ENCODE measurements around the gene ERG28. TPM values are rescaled to one million over a fixed set of nuclear protein-coding genes. Genes with fewer than 3 reads are reported as not detected.
"Not testable (repeated sequence)": the region's sequence is repeated elsewhere in the genome, so short reads cannot be mapped to it uniquely, and the experiment has no call there.

The ERG28 gene
- total RNA-seq, 4 donors from 2014 or later: 10.2 to 18.3 (median 15.3) TPM

DNA sequence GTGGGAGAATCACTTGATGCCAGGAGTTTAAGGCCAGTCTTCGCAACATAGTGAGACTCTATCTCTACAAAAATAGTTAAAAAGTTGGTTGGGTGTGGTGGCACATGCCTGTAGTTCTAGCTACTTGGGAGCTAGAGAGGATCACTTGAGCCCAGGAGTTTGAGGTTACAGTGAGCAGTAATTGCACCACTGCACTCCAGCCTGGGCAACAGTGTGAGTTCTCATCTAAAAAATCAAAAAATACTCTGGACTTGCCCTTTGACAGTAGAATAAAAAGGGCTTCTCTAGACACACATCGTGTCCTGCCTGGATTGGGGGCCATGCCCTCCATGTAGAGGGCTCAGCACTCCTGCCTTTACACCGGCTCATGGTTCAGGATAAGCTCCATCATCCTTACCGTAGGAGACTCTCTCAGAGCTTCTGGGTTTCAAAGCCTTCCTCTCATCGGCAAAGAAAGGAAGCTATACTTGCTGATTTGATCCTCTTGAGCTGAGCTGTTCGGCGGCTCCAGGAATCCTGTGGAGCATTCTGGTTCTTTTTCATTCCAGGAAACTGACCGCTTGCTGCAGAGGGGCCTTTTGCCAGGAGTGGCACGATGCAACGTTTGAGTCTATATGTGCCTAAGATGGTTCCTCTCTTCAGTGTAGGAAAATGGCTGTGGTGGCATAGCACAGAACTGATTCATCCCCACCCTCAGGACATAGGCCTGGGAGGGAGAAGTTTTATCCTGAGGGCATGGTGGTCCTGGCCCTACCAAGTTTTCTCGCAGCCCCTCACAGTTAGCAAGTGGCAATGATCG, 52.6 kb downstream of the ERG28 start:
- H3K4me3 ChIP-seq: no peak overlapping the region
- no peaks in the 10 kb centered on the region for H3K27me3 ChIP-seq
- H3K36me3 ChIP-seq: no peaks in the 10 kb centered on the region
- DNase-seq (ENCODE audit: low spot score in 2 of 2): no peak
- H3K9me3 ChIP-seq: no peaks in the 10 kb centered on the region
- H3K27ac ChIP-seq: no peak overlapping the region
- WGBS: 93% methylated on average over 11 of the region's 12 CpGs
- TF ChIP-seq POLR2A (IDR thresholded peaks at IDR 0.05) (no peak), EP300 (IDR thresholded peaks at IDR 0.05) (no peak), POLR2AphosphoS5 (IDR thresholded peaks at IDR 0.05) (no peak)
- TF ChIP-seq, protein P1, sequence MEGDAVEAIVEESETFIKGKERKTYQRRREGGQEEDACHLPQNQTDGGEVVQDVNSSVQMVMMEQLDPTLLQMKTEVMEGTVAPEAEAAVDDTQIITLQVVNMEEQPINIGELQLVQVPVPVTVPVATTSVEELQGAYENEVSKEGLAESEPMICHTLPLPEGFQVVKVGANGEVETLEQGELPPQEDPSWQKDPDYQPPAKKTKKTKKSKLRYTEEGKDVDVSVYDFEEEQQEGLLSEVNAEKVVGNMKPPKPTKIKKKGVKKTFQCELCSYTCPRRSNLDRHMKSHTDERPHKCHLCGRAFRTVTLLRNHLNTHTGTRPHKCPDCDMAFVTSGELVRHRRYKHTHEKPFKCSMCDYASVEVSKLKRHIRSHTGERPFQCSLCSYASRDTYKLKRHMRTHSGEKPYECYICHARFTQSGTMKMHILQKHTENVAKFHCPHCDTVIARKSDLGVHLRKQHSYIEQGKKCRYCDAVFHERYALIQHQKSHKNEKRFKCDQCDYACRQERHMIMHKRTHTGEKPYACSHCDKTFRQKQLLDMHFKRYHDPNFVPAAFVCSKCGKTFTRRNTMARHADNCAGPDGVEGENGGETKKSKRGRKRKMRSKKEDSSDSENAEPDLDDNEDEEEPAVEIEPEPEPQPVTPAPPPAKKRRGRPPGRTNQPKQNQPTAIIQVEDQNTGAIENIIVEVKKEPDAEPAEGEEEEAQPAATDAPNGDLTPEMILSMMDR (IDR thresholded peaks at IDR 0.05): no peak
- peaks cover 16% of the 10 kb centered on the region for H3K4me1 ChIP-seq

DNA sequence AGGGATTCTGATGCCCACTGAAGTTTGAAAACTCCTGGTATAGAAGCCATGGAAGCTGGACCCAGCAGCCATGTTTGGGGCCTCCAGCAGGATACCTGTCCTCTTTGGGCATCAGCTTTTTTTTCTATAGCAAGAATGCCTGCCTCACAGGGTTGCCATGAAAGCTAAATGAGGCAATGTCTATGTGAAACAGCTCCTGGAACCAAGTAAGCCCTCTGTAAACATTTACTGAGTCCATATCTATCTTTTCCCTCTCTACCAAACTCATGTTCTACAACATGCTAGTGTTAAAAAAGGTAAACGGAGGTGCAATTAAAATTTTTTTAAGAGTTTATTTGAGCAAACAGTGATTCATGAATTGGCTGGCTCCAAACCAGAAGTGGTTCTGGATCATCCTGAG, 53.6 kb downstream of the ERG28 start:
- DNase-seq (ENCODE audit: low spot score in 2 of 2): no peak
- no peak overlapping the region for H3K27ac ChIP-seq
- H3K4me3 ChIP-seq: no peak overlapping the region
- H3K4me1 ChIP-seq: peaks cover 16% of the 10 kb centered on the region
- H3K36me3 ChIP-seq: no peaks in the 10 kb centered on the region
- no peaks in the 10 kb centered on the region for H3K27me3 ChIP-seq
- WGBS: 90% methylated on average over 1 of the region's 1 CpG
- H3K9me3 ChIP-seq: no peaks in the 10 kb centered on the region
- TF ChIP-seq POLR2AphosphoS5 (IDR thresholded peaks at IDR 0.05) (no peak), POLR2A (IDR thresholded peaks at IDR 0.05) (no peak)

DNA sequence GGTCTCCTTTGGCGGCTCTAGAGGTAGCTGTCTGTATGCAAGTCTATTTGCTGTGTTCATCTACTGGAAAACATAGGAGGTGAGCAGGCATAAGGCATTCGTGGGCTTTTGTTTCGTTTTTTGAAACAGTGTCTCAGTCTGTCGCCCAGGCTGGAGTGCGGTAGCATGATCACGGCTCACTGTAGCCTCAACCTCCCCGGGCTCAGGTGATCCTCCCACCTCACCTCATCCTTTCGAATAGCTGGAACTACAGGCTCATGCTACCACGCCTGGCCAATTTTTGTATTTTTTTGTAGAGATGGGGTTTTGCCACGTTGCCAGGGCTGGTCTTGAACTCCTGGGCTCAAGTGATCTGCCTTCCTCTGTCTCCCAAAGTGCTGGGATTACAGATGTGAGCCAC, 54.8 kb downstream of the ERG28 start:
- H3K9me3 ChIP-seq: no peaks in the 10 kb centered on the region
- peaks cover 13% of the 10 kb centered on the region for H3K4me1 ChIP-seq
- no peak overlapping the region for H3K27ac ChIP-seq
- WGBS: 77% methylated on average over 10 of the region's 10 CpGs
- no peaks in the 10 kb centered on the region for H3K27me3 ChIP-seq
- H3K4me3 ChIP-seq: no peak overlapping the region
- no peaks in the 10 kb centered on the region for H3K36me3 ChIP-seq
- TF ChIP-seq, protein P1 (IDR thresholded peaks at IDR 0.05): no peak
- TF ChIP-seq EP300 (IDR thresholded peaks at IDR 0.05) (no peak), POLR2AphosphoS5 (IDR thresholded peaks at IDR 0.05) (no peak), POLR2A (IDR thresholded peaks at IDR 0.05) (no peak)
- no peak for DNase-seq (ENCODE audit: low spot score in 2 of 2)

DNA sequence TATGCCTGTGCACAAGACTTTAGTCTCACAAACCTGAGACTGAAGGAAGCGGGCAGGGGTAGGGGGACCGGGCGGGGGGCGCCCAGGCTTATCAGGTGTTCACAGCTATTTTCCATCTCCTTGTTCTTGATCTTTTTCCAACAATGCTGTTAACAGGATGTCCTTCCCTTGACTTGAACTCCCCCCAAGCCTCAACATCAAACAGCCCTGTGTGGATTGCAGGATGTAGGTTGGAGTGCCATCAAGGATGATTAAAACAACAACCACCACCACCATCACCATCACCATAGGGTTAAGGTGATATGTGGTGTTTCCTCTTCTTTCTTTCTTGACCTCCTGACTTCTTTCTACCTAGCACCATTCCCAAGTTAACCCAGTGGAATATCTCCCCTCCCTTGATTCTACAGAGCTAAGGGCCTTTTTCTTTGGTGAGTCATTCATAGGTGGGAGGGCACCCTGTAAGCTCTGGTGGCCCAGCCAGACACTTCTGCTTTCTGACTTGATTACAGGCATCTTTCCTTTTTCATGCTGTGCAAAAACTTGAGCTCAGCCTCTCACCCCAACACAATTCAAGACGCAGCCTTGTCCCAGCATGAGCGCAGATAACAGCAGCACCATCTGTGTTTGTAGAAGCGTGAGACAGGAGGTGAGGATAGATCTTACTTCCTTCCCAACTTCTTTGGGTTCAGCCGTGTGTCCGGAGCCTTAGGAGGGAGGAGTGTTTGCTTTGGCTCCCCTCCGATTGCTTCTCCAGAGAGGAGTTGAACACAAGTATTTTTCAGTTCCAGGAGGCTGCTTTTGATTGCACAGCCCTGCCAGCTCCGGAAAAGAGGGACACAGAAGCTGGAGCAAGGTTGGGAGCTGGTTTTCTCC, 55.5 kb downstream of the ERG28 start:
- Histone ChIP-seq H3K27me3 (no peaks in the 10 kb centered on the region), H3K27ac (no peak overlapping the region), H3K9me3 (no peaks in the 10 kb centered on the region), H3K4me1 (peaks cover 6% of the 10 kb centered on the region), H3K36me3 (no peaks in the 10 kb centered on the region), H3K4me3 (no peak overlapping the region)
- TF ChIP-seq, protein P1 (IDR thresholded peaks at IDR 0.05): no peak
- TF ChIP-seq POLR2A (IDR thresholded peaks at IDR 0.05): no peak
- no peak for TF ChIP-seq POLR2AphosphoS5 (IDR thresholded peaks at IDR 0.05)
- TF ChIP-seq EP300 (IDR thresholded peaks at IDR 0.05): no peak
- WGBS: 73% methylated on average over 11 of the region's 11 CpGs
- no peak for DNase-seq (ENCODE audit: low spot score in 2 of 2)

DNA sequence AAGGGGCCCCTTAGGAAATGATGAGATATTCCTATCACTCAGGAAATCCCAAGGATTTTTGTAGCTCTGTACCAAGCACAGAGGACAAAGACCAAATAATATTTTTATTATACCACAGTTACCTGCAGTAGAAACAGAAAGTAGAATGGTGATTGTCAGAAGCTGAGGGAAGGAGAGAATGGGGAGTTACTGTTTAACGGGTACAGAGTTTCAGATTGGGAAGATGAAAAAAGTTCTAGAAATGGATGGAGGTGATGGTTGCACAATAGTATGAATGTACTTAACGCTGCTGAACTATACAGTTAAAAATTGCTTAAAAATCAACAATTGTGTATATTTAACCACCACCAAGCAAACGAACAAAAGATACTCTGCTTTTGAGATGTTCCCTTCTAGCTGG, 58.2 kb downstream of the ERG28 start:
- 80% methylated on average over 3 of the region's 3 CpGs for WGBS
- no peaks in the 10 kb centered on the region for H3K9me3 ChIP-seq
- no peaks in the 10 kb centered on the region for H3K27me3 ChIP-seq
- no peaks in the 10 kb centered on the region for H3K36me3 ChIP-seq
- H3K4me1 ChIP-seq: no peaks in the 10 kb centered on the region
- DNase-seq (ENCODE audit: low spot score in 2 of 2): no peak
- TF ChIP-seq EP300 (IDR thresholded peaks at IDR 0.05): no peak
- TF ChIP-seq POLR2A (IDR thresholded peaks at IDR 0.05): no peak
- TF ChIP-seq, protein P1 (IDR thresholded peaks at IDR 0.05): no peak
- no peak for TF ChIP-seq POLR2AphosphoS5 (IDR thresholded peaks at IDR 0.05)
- H3K4me3 ChIP-seq: no peak overlapping the region
- no peak overlapping the region for H3K27ac ChIP-seq

DNA sequence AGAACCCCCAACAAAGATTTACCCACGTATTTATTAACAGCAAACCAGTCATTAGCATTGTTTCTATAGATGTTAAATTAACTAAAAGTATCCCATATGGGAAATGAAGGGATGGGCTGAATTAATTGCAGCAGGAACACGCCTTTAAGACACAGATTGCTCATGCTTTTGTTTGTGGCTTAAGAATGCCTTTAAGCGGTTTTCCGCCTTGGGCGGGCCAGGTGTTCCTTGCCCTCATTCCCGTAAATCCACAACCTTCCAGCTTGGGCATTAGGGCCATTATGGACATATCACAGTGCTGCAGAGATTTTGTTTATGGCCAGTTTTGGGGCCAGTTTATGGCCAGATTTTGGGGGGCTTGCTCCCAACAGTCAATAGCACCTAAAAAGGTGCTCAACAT, 59.6 kb downstream of the ERG28 start:
- not testable (repeated sequence) for H3K4me3 ChIP-seq; H3K36me3 ChIP-seq; H3K27ac ChIP-seq; H3K4me1 ChIP-seq; DNase-seq (ENCODE audit: low spot score in 2 of 2); H3K9me3 ChIP-seq; H3K27me3 ChIP-seq
- 79% methylated on average over 6 of the region's 6 CpGs for WGBS

DNA sequence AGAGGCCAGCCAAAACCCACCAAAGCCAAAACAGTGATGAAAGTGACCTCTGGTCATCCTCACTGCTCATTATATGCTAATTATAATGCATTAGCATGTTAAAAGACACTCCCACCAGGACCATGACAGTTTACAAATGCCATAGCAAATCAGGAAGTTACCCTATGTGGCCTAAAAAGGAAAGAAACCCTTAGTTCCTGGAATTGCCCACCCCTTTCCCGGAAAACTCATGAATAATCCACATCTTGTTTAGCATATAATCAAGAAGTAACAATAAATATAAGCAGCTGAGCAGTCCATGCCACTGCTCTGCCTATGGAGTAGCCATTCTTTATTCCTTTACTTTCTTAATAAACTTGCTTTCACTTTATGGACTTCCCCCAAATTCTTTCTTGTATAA, 60.6 kb downstream of the ERG28 start:
- WGBS: 97% methylated on average over 1 of the region's 1 CpG
- not testable (repeated sequence) for H3K27me3 ChIP-seq; H3K4me3 ChIP-seq; H3K27ac ChIP-seq; H3K4me1 ChIP-seq; DNase-seq (ENCODE audit: low spot score in 2 of 2); H3K36me3 ChIP-seq; H3K9me3 ChIP-seq
